ENCODE measurements around the gene KLF9.

DNA sequence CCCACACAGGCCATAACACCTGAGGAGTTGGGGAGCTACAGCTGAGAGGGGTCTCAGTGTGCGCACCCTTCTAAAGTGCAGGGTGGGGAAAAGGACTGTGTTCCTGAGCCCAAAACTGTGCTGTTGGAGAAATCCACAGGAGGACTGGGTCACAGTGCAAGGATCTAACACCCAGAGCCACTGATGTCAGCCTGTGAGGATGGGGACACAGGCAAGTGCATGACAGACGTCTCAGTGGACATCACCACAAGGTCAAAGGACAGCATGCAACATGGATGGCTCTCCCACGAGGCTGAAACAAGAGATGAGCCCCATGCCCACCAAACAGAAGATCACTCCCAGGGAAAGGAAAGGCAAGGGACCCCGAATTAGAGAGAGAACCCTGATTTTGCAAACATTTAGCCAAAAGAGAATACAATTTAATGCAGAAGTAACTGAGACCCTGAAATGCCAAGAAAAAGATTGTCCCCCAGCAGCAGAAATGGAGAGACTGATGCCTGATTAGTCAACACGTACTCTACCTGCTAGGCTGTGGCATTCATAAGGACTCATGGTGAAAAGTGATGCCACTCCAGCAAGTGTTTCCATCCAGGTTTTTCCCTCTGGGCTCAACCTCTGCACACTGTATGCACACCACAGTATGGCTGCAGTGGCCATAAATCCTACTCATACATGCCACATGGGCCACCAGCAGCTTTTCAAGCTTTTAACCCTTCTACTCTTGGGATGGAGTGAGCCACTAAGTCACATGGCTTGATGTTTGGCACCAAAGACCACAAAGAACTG lies 14.2 kb downstream of the KLF9 start:
- TF ChIP-seq ELF4 (CRISPR knock-in tag; IDR thresholded peaks at IDR 0.05; ENCODE audit: low read depth) (no peak), ZNF396 (CRISPR knock-in tag; IDR thresholded peaks at IDR 0.05; ENCODE audit: borderline replicate concordance) (no peak), SP1 (CRISPR knock-in tag; conservative IDR thresholded peaks at IDR 0.05) (no peak)
- TF ChIP-seq, protein P1, sequence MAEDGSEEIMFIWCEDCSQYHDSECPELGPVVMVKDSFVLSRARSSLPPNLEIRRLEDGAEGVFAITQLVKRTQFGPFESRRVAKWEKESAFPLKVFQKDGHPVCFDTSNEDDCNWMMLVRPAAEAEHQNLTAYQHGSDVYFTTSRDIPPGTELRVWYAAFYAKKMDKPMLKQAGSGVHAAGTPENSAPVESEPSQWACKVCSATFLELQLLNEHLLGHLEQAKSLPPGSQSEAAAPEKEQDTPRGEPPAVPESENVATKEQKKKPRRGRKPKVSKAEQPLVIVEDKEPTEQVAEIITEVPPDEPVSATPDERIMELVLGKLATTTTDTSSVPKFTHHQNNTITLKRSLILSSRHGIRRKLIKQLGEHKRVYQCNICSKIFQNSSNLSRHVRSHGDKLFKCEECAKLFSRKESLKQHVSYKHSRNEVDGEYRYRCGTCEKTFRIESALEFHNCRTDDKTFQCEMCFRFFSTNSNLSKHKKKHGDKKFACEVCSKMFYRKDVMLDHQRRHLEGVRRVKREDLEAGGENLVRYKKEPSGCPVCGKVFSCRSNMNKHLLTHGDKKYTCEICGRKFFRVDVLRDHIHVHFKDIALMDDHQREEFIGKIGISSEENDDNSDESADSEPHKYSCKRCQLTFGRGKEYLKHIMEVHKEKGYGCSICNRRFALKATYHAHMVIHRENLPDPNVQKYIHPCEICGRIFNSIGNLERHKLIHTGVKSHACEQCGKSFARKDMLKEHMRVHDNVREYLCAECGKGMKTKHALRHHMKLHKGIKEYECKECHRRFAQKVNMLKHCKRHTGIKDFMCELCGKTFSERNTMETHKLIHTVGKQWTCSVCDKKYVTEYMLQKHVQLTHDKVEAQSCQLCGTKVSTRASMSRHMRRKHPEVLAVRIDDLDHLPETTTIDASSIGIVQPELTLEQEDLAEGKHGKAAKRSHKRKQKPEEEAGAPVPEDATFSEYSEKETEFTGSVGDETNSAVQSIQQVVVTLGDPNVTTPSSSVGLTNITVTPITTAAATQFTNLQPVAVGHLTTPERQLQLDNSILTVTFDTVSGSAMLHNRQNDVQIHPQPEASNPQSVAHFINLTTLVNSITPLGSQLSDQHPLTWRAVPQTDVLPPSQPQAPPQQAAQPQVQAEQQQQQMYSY (CRISPR knock-in tag; IDR thresholded peaks at IDR 0.05), result no peak
- TF ChIP-seq, protein P2, sequence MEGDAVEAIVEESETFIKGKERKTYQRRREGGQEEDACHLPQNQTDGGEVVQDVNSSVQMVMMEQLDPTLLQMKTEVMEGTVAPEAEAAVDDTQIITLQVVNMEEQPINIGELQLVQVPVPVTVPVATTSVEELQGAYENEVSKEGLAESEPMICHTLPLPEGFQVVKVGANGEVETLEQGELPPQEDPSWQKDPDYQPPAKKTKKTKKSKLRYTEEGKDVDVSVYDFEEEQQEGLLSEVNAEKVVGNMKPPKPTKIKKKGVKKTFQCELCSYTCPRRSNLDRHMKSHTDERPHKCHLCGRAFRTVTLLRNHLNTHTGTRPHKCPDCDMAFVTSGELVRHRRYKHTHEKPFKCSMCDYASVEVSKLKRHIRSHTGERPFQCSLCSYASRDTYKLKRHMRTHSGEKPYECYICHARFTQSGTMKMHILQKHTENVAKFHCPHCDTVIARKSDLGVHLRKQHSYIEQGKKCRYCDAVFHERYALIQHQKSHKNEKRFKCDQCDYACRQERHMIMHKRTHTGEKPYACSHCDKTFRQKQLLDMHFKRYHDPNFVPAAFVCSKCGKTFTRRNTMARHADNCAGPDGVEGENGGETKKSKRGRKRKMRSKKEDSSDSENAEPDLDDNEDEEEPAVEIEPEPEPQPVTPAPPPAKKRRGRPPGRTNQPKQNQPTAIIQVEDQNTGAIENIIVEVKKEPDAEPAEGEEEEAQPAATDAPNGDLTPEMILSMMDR (IDR thresholded peaks at IDR 0.05), result no peak

All from WTC11 (cell line).